ENCODE data around the gene TMEM184A.

The TMEM184A gene

DNA sequence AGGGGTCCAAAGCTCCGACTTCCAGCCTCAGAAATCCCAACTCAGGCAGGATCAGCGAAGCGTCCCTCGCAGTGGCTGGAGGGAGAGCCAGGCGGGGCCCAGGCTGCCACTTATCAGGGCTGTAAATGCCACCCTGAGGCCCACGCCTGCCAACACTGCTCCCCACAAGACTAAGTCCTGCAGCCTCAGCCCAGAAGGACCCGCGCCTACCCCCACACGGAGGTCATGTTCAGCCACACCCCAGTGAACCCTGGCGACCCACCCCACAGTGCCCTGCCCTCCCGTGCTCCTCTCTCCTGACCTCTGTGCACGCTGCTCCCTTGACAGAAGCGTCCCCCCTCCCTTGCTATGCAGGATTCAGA, 10.7 kb upstream of the TMEM184A start:
- no peak for DNase-seq

DNA sequence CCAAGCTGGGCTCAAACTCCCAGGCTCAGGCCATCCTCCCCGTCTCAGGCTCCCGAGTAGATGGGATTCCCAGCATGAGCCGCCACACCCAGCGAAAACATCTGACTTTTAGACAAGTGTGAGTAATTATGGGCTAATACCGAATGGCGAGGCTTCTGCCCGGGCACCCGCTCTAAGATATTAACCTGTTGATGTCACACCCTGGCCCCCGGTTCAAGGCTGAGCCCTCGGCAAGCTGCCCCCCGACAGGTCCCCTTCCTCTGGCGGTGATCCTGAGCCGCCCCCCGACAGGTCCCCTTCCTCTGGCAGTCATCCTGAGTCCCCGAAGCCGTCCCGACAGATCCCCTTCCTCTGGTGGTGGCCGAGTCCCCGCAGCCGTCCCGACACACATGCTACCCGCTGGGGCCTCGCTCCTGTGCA, 8.6 kb upstream of the TMEM184A start:
- no peak for DNase-seq

DNA sequence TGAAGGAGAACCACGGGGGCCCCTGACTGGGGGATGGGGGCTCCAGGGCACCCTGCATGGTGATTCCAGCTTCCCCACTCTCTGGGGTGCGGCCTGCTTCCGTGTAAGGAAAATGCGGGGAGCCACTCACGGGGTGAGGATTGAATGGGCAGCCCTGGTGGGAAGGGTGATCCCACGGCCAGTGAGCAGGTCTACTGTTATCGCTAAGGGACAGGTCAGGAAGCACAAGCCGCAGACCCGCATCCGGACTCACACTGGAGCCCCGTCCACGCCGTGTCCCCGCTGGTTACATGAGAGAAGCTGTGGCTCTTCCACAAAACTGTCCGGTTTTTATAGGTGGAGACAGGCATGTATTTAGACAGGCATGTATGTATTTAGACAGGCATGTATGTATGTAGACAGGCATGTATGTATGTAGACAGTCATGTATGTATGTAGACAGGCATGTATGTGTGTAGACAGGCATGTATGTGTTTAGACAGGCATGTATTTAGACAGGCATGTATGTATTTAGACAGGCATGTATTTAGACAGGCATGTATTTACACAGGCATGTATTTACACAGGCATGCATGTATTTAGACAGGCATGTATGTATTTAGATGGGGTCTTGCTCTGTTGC, 8.1 kb upstream of the TMEM184A start:
- DNase-seq = no peak

GRCh38 chr7:1562597-1563051, 6.6 kb upstream of the TMEM184A start:
- DNase-seq = no peak

GRCh38 chr7:1562116-1562515, 6.1 kb upstream of the TMEM184A start:
- DNase-seq = no peak

DNA sequence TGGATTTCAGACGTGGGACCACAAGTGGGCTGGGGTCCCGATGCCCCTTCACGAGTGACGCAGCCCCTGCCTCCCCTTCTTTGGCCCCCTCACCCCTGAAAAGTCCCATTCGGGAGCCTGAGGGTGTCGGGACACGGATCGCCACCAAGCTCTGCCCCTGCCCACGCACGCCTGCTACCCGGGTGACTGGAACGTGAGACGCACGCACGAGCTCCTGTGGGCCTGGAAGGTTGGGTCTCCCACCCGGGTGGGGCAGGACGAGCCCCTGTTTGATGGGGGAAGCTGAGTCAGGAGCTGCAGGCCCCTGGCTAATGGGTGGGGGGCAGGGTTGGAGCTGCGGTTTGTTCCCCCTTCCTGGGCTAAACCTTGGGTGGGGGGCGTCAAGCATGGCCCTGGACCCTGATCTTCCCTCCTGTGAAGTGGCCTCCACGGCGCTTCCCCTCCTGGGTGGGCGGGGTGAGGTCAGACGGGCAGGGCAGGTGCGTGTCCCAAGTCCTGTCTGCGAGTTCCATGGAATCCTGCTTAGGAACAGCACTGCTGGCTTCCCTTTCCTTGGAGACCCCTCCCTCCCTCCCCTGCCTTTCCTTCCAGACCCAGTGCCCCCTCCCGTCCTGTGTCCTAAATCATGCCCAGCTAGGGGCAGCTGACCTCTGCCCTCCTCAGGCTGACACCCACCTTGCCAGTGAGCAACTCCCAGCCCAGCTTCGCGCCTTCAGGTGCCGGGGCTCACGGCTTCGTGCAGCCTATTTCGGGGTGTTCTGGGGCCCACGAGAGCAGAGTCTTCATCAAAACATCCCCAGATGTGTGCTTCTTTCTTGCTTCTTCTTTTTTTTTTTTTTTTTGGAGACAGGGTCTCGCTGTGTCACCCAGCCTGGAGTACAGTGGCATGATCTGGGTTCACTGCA, 5.3 kb upstream of the TMEM184A start:
- no peak for DNase-seq

- DNase-seq = no peak
Measured at GRCh38 chr7:1560620-1561031, 4.6 kb upstream of the TMEM184A start.

DNA sequence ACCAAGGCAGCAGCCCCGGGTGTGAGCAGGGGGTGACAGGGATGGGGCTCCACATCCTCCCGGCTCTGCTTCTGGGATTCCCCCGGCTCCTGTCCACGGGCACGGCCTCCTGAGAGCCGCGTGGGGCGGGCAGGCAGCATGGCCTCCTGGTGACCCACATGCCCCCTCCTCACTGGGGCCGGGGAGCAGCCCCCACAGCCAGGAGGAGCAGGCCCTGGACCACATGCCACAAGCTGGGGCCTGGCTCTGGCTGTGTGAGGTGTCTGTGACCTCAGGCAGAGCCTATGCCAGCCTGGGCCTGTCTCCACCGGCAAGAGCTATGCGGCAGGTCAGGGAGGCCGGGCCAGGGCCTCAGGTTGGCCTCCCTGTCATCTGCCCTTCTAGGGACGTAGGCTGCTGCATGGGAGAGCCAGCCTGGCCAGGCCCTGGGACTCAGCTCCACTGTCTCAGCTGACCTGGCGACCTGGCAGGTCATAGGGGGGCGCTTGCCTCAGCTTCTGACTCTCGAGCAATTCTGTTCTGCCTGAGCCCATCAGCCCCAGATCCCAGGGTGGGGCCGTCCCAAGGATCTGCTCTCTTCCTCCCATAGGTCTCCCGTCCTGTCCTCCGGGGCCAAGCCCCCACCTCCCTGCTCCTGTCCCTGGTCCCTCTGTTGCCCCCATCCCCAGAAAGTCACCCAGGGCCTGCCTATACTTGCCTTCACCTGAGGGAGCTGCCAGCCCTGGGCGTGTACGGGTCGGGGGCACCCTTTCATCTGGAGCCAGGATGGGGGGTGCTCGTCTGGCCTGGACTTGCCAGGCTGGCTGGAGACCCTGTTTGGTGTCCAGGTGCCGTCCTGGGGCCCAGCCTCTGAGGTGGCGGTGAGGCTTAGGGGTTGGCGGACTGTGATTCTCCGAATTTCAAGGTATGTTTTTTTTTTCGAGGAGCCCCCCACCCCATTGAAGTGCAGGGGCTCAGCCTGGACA, 3.9 kb upstream of the TMEM184A start:
- no peak for DNase-seq

- no peak for DNase-seq
Measured at GRCh38 chr7:1558841-1559625, 3.0 kb upstream of the TMEM184A start.

- no peak for DNase-seq
Measured at GRCh38 chr7:1558181-1558811, 2.3 kb upstream of the TMEM184A start.

DNA sequence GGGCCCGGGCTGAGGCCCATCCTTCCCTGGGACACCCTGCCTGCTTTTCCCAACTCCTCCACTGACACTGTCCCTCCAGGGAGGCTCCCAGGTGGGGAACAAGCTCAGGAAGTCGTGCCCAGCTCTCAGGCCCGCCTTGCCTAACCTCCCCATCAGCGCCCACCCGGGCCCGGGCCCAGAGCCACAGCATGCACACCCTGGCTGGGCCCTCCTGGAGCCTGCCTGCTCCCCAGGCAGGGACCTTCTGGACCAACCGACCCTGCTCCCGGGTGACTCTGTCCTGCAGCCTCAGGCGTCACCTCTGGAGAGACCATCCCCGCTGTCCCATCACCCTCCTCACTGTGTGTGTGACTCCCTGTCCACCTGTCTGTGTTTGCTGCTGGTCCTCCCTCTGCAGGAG, 1.8 kb upstream of the TMEM184A start:
- DNase-seq = no peak

GRCh38 chr7:1557006-1557405, 1.0 kb upstream of the TMEM184A start:
- DNase-seq = no peak

GRCh38 chr7:1555046-1555812, 776 bp downstream of the TMEM184A start:
- no peak for DNase-seq

GRCh38 chr7:1554333-1555045, 1.5 kb downstream of the TMEM184A start:
- DNase-seq = no peak

GRCh38 chr7:1553512-1554210, 2.3 kb downstream of the TMEM184A start:
- no peak for DNase-seq

- no peak for DNase-seq
Measured at GRCh38 chr7:1552200-1552599, 3.8 kb downstream of the TMEM184A start.

- DNase-seq = no peak
Measured at GRCh38 chr7:1550846-1551155, 5.2 kb downstream of the TMEM184A start.

DNA sequence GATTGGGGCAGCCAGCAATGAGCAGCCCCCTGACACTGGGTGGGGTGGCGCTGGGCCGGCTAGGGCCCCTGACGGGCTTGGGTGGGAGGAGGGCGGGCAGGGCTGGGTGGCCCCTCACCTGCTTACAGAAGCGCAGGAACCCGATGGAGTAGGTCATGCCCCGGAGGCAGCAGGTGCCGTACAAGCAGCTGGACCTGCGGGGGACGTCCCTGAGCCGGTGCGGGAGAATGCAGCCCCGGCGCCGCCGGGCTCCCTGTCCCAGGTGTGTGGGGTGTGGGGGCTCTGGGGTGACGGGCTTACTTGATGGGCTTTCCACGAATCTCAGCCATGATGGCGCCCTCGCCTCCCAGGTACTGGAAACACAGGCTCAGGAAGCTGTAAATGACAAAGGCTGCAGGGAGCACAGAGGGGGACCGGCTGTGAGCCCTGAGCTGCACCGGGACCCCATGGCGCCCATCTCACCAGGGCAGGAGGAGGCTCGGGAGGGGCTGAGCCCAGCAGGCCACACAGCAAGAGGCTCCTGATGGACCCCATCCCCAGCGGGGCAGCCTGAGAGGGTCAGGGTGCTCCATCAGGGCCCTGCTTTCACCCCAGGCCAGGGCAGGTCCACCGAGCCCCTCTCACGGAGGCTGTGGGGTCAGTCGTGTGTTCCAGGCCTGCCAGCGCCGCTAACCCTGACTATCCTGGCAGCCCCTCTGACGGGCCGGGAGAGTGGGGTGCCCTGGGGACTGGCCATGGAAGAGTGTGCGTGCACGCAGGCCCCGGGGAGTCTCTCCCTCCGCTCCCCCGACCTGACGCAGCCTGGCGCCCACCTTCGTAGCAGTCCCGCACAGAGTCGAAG, 5.8 kb downstream of the TMEM184A start:
- DNase-seq = no peak

All from activated CD4-positive, alpha-beta T cell treated with anti-CD3 and anti-CD28 coated beads, Interleukin-2, Interleukin-6, amounts not matched to agents 100 ng/mL and 50 ng/mL, durations not matched to agents 16 hours and 8 hours (primary cell).